ENCODE data around the gene CASK. TPM values are rescaled to one million over a fixed set of nuclear protein-coding genes. Genes with fewer than 3 reads are reported as not detected.

The CASK gene
- total RNA-seq, 1 donor from 2014 or later: 33.7 TPM

GRCh38 chrX:41799661-41800060 lies 123.7 kb downstream of the CASK start:
- DNase-seq (ENCODE audit: low spot score in 2 of 2): no peak
- Histone ChIP-seq H3K9me3 (peaks cover 0 to 12% of the 10 kb centered on the region in 2 donors), H3K27ac (no peak overlapping the region), H3K4me1 (no peaks in the 10 kb centered on the region), H3K27me3 (no peaks in the 10 kb centered on the region), H3K4me3 (no peak overlapping the region), H3K36me3 (no peaks in the 10 kb centered on the region)
- intact Hi-C loops (cut with DNase I): loop anchor here (10.0 kb wide), 1 partner anchor 125 kb away; the partner anchor contains the start of gene CASK
- TF ChIP-seq CTCF (IDR thresholded peaks at IDR 0.05): no peak

- Histone ChIP-seq H3K27me3 (no peaks in the 10 kb centered on the region), H3K36me3 (no peaks in the 10 kb centered on the region), H3K4me3 (no peak overlapping the region), H3K4me1 (no peaks in the 10 kb centered on the region), H3K27ac (no peak overlapping the region), H3K9me3 (peaks cover 0 to 10% of the 10 kb centered on the region in 2 donors)
- intact Hi-C loops (cut with DNase I): loop anchor here (10.0 kb wide), 1 partner anchor 128 kb away; the partner anchor contains the start of gene CASK
- no peak for DNase-seq (ENCODE audit: low spot score in 2 of 2)
- no peak for TF ChIP-seq CTCF (IDR thresholded peaks at IDR 0.05)
These were observed 126.8 kb downstream of the CASK start for GRCh38 chrX:41796577-41796976.

GRCh38 chrX:41796046-41796445 lies 127.3 kb downstream of the CASK start:
- intact Hi-C loops (cut with DNase I): loop anchor here (10.0 kb wide), 1 partner anchor 129 kb away; the partner anchor contains the start of gene CASK
- no peak overlapping the region for H3K4me3 ChIP-seq
- H3K9me3 ChIP-seq: peaks cover 0 to 4% of the 10 kb centered on the region in 2 donors
- no peak for DNase-seq (ENCODE audit: low spot score in 2 of 2)
- H3K4me1 ChIP-seq: no peaks in the 10 kb centered on the region
- H3K36me3 ChIP-seq: no peaks in the 10 kb centered on the region
- no peak overlapping the region for H3K27ac ChIP-seq
- no peak for TF ChIP-seq CTCF (IDR thresholded peaks at IDR 0.05)
- no peaks in the 10 kb centered on the region for H3K27me3 ChIP-seq

- intact Hi-C loops (cut with DNase I): no loop called here
- DNase-seq (ENCODE audit: low spot score in 2 of 2): no peak
- no peak for TF ChIP-seq CTCF (IDR thresholded peaks at IDR 0.05)
- Histone ChIP-seq H3K27me3 (no peaks in the 10 kb centered on the region), H3K4me3 (no peak overlapping the region), H3K36me3 (no peaks in the 10 kb centered on the region), H3K27ac (no peak overlapping the region), H3K4me1 (no peaks in the 10 kb centered on the region), H3K9me3 (no peaks in the 10 kb centered on the region)
These were observed 134.0 kb downstream of the CASK start for GRCh38 chrX:41789374-41789773.

- no peak for DNase-seq (ENCODE audit: low spot score in 2 of 2)
- intact Hi-C loops (cut with DNase I): no loop called here
- H3K27ac ChIP-seq: no peak overlapping the region
- no peaks in the 10 kb centered on the region for H3K4me1 ChIP-seq
- H3K27me3 ChIP-seq: no peaks in the 10 kb centered on the region
- no peaks in the 10 kb centered on the region for H3K9me3 ChIP-seq
- H3K36me3 ChIP-seq: no peaks in the 10 kb centered on the region
- H3K4me3 ChIP-seq: no peak overlapping the region
- no peak for TF ChIP-seq CTCF (IDR thresholded peaks at IDR 0.05)
These were observed 137.7 kb downstream of the CASK start for GRCh38 chrX:41785685-41786084.

- Histone ChIP-seq H3K27me3 (no peaks in the 10 kb centered on the region), H3K9me3 (no peaks in the 10 kb centered on the region), H3K27ac (no peak overlapping the region), H3K4me3 (no peak overlapping the region), H3K4me1 (peaks cover 0 to 4% of the 10 kb centered on the region in 2 donors), H3K36me3 (no peaks in the 10 kb centered on the region)
- no peak for DNase-seq (ENCODE audit: low spot score in 2 of 2)
- peak; percentile 32 to 74 (median 49) for TF ChIP-seq CTCF (IDR thresholded peaks at IDR 0.05)
- intact Hi-C loops (cut with DNase I): loop anchor here (5.0 kb wide), 1 partner anchor 1776 kb away; no protein-coding TSS in a partner anchor
These were observed 141.9 kb downstream of the CASK start for GRCh38 chrX:41781500-41781899.

Measured in ascending aorta (tissue), 2 donors.